Astrocyte (in vitro differentiated cells and primary cell): Measurements from ENCODE around the gene SEC24A. TPM values are rescaled to one million over a fixed set of nuclear protein-coding genes. Genes with fewer than 3 reads are reported as not detected.
"Not testable (repeated sequence)": the region's sequence is repeated elsewhere in the genome, so short reads cannot be mapped to it uniquely, and the experiment has no call there.

Experiments used
- DNase-seq: peaks from one replicate; pipeline ENCODE4 v3.0.0-alpha.2; 2010; ENCODE audit warnings: low read depth
- FAIRE-seq: peaks from 2 replicates; lab custom pipeline; 2011; peaks lifted over from hg19 to GRCh38; lab: Jason Lieb, UNC
- H2AFZ ChIP-seq: 2 replicates; pipeline ENCODE4 v1.6.0; 2012; ENCODE audit warnings: low read depth, low read length, inconsistent platforms
- H3K27ac ChIP-seq: 2 replicates; pipeline ENCODE4 v1.5.1; 2011; ENCODE audit warnings: low read depth, low read length, inconsistent platforms
- H3K27me3 ChIP-seq: 2 replicates; pipeline ENCODE4 v1.6.0; 2011; ENCODE audit warnings: low read length, inconsistent platforms; ENCODE audit not compliant: insufficient read depth
- H3K36me3 ChIP-seq: 2 replicates; pipeline ENCODE4 v1.5.1; 2011; ENCODE audit warnings: low read length, inconsistent platforms; ENCODE audit not compliant: insufficient read depth
- H3K4me1 ChIP-seq: 2 replicates; pipeline ENCODE4 v1.5.1; 2011; ENCODE audit warnings: low read length, inconsistent platforms; ENCODE audit not compliant: insufficient read depth
- H3K4me2 ChIP-seq: 2 replicates; pipeline ENCODE4 v1.6.0; 2012; ENCODE audit warnings: low read length, inconsistent platforms
- H3K4me3 ChIP-seq: 2 replicates; pipeline ENCODE4 v1.5.1; 2011; ENCODE audit warnings: low read depth, mild to moderate bottlenecking, low read length, inconsistent platforms; ENCODE audit not compliant: insufficient read depth
- H3K79me2 ChIP-seq: 2 replicates; pipeline ENCODE4 v1.6.0; 2012; ENCODE audit warnings: mild to moderate bottlenecking, low read length, inconsistent platforms; ENCODE audit not compliant: insufficient read depth
- H3K9ac ChIP-seq: 2 replicates; pipeline ENCODE4 v1.6.0; 2012; ENCODE audit warnings: mild to moderate bottlenecking, low read length, inconsistent platforms
- H3K9me3 ChIP-seq: 2 replicates; pipeline ENCODE4 v1.5.1; 2012; ENCODE audit warnings: low read depth, mild to moderate bottlenecking, low read length, inconsistent platforms; ENCODE audit not compliant: insufficient read depth
- H4K20me1 ChIP-seq: 2 replicates; pipeline ENCODE4 v1.6.0; 2012; ENCODE audit warnings: low read length, inconsistent platforms; ENCODE audit not compliant: insufficient read depth
- H3K27ac Mint-ChIP-seq: one replicate; pipeline ENCODE4 v1.8.0; 2021; ENCODE audit warnings: mild to moderate bottlenecking, mixed read lengths; ENCODE audit not compliant: unreplicated experiment
- H3K27me3 Mint-ChIP-seq: one replicate; pipeline ENCODE4 v1.8.0; 2021; ENCODE audit warnings: low read depth, mixed read lengths; ENCODE audit not compliant: unreplicated experiment
- H3K36me3 Mint-ChIP-seq: one replicate; pipeline ENCODE4 v1.8.0; 2021; ENCODE audit warnings: low read depth, mixed read lengths; ENCODE audit not compliant: unreplicated experiment
- H3K4me1 Mint-ChIP-seq: one replicate; pipeline ENCODE4 v1.8.0; 2021; ENCODE audit warnings: low read depth, mixed read lengths; ENCODE audit not compliant: unreplicated experiment
- H3K4me3 Mint-ChIP-seq: one replicate; pipeline ENCODE4 v1.8.0; 2021; ENCODE audit warnings: mild to moderate bottlenecking, moderate library complexity, mixed read lengths; ENCODE audit not compliant: unreplicated experiment
- H3K9me3 Mint-ChIP-seq: one replicate; pipeline ENCODE4 v1.8.0; 2021; ENCODE audit warnings: mild to moderate bottlenecking, mixed read lengths; ENCODE audit not compliant: unreplicated experiment
- CTCF ChIP-seq: IDR thresholded peaks from 2 replicates; pipeline ENCODE4 v1.5.1; 2011; ENCODE audit warnings: low read depth, mild to moderate bottlenecking, inconsistent platforms, low read length, moderate library complexity; ENCODE audit not compliant: insufficient read depth
- EZH2 ChIP-seq: IDR thresholded peaks from 2 replicates; pipeline ENCODE4 v1.6.1; 2012; ENCODE audit warnings: mild to moderate bottlenecking, low read length, inconsistent platforms; ENCODE audit not compliant: insufficient read depth
- total RNA-seq: library from RNA; stranded (reverse); gene quantifications from 2 replicates; pipeline ENCODE4 v1.2.1, GENCODE V29; 2021

SEC24A gene
- total RNA-seq, 1 donor from 2014 or later: 51.9 TPM

- no peak overlapping the region for H3K4me2 ChIP-seq
- H3K4me1 ChIP-seq: peaks cover 5% of the 10 kb centered on the region
- peaks cover 10% of the 10 kb centered on the region for H4K20me1 ChIP-seq
- Mint-ChIP-seq H3K27me3 (no peaks in the 10 kb centered on the region), H3K9me3 (no peaks in the 10 kb centered on the region), H3K4me3 (no peak overlapping the region), H3K36me3 (peaks cover 11% of the 10 kb centered on the region), H3K27ac (peak overlapping the region; percentile 54), H3K4me1 (peaks cover 3% of the 10 kb centered on the region)
- no peak overlapping the region for H3K9ac ChIP-seq
- no peak overlapping the region for H3K27ac ChIP-seq
- H2AFZ ChIP-seq: no peak overlapping the region
- no peaks in the 10 kb centered on the region for H3K9me3 ChIP-seq
- H3K36me3 ChIP-seq: peaks cover 35% of the 10 kb centered on the region
- no peaks in the 10 kb centered on the region for H3K79me2 ChIP-seq
- no peaks in the 10 kb centered on the region for H3K27me3 ChIP-seq
- DNase-seq (no peak), FAIRE-seq (no peak)
- no peak overlapping the region for H3K4me3 ChIP-seq
- TF ChIP-seq CTCF (no peak), EZH2 (no peak)
These were observed 65.5 kb downstream of the SEC24A start for GRCh38 chr5:134714120-134714519.

DNA sequence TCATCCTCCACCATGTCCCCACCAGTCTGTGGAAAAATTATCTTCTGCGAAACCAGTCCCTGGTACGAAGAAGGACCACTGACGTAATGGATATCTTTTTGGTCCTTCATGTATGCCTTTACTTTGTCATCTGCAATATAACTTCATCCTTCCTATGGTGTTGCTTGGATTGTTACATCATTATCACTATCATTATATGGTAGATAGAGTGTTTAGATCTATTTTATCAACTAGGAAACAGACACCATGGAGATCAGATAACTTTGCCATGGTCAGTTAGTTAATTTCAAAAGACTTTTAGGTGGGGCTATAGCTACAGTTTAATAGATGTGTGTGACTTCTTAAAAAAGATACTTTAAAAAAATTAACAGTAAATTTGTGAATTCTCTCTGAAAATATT, 66.0 kb downstream of the SEC24A start:
- Histone ChIP-seq H3K36me3 (peaks cover 36% of the 10 kb centered on the region), H3K9ac (no peak overlapping the region), H3K4me2 (no peak overlapping the region), H3K4me3 (no peak overlapping the region), H3K9me3 (no peaks in the 10 kb centered on the region), H3K79me2 (no peaks in the 10 kb centered on the region), H2AFZ (no peak overlapping the region), H4K20me1 (peaks cover 14% of the 10 kb centered on the region), H3K27ac (no peak overlapping the region), H3K27me3 (no peaks in the 10 kb centered on the region), H3K4me1 (peaks cover 5% of the 10 kb centered on the region)
- no peak for DNase-seq
- peaks cover 9% of the 10 kb centered on the region for H3K36me3 Mint-ChIP-seq
- no peak for TF ChIP-seq EZH2
- no peak for TF ChIP-seq CTCF
- H3K27me3 Mint-ChIP-seq: no peaks in the 10 kb centered on the region
- H3K9me3 Mint-ChIP-seq: no peaks in the 10 kb centered on the region
- no peak overlapping the region for H3K27ac Mint-ChIP-seq
- no peak for FAIRE-seq
- no peak overlapping the region for H3K4me3 Mint-ChIP-seq
- H3K4me1 Mint-ChIP-seq: peaks cover 3% of the 10 kb centered on the region

DNA sequence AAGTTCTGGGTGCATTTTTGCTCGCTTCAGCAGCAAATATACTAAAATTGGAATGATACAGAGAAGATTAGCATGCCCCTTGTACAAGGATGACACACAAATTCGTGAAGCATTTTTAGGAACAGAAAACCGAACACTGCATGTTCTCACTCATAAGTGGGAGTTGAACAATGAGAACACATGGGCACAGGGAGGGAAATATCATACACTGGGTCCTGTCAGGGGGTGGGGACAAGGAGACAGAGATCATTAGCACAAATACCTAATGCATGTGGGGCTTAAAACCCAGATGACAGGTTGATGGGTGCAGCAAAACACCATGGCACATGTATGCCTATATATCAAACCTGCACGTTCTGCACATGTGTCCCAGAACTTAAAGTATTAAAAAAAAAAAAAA, 66.9 kb downstream of the SEC24A start:
- H3K27ac Mint-ChIP-seq, H3K4me2 ChIP-seq, H3K4me3 Mint-ChIP-seq, H3K4me1 Mint-ChIP-seq, H3K4me1 ChIP-seq, H3K9ac ChIP-seq, H3K27me3 ChIP-seq, H3K27ac ChIP-seq, DNase-seq, H3K9me3 Mint-ChIP-seq, H3K79me2 ChIP-seq, H3K9me3 ChIP-seq, H3K27me3 Mint-ChIP-seq, H3K4me3 ChIP-seq, H3K36me3 Mint-ChIP-seq, FAIRE-seq, H2AFZ ChIP-seq: not testable (repeated sequence)
- H4K20me1 ChIP-seq: peaks cover 14% of the 10 kb centered on the region
- peaks cover 35% of the 10 kb centered on the region for H3K36me3 ChIP-seq
